ENCODE results near the gene RPS3. TPM values are rescaled to one million over a fixed set of nuclear protein-coding genes. Genes with fewer than 3 reads are reported as not detected.

The RPS3 gene
- total RNA-seq, 1 experiment from 2014 or later = 3,765 TPM

- Histone ChIP-seq H4K8ac (replicated peaks; ENCODE audit: insufficient read length, low read depth, low read length) (no peak overlapping the region), H4K91ac (ENCODE audit: insufficient read length, low read depth, low read length) (no peak overlapping the region), H3K9ac (ENCODE audit: extremely low read depth, insufficient read length, low read length) (no peak overlapping the region), H3K18ac (ENCODE audit: insufficient read length, low read depth, low read length) (no peak overlapping the region), H4K20me1 (ENCODE audit: control insufficient read depth, insufficient read depth, insufficient read length) (no peaks in the 10 kb centered on the region), H3K4me1 (ENCODE audit: insufficient read depth, low read length) (no peaks in the 10 kb centered on the region; the same call in 1 of the 2 replicates), H3K79me2 (ENCODE audit: insufficient read depth, low read length) (no peaks in the 10 kb centered on the region), H3K23me2 (ENCODE audit: insufficient read length, low read depth, low read length, poor library complexity, severe bottlenecking) (no peaks in the 10 kb centered on the region), H2BK15ac (ENCODE audit: low read depth, low read length) (no peak overlapping the region), H3K4me2 (ENCODE audit: insufficient read depth, insufficient read length, low read length) (no peak overlapping the region), H3K27me3 (ENCODE audit: insufficient read depth, low read length) (no peaks in the 10 kb centered on the region), H3K79me1 (ENCODE audit: insufficient read depth, low read depth, low read length, poor library complexity, severe bottlenecking) (no peaks in the 10 kb centered on the region), H3K9me3 (ENCODE audit: control insufficient read depth, low read depth, low read length) (no peaks in the 10 kb centered on the region), H2BK12ac (ENCODE audit: insufficient read length, low read depth, low read length) (no peak overlapping the region), H3K23ac (ENCODE audit: insufficient read length, low read depth, low read length) (no peak overlapping the region), H3K14ac (ENCODE audit: insufficient read depth, low read length) (no peak overlapping the region), H4K5ac (ENCODE audit: insufficient read length, low read depth, low read length) (no peak overlapping the region), H2AK5ac (ENCODE audit: insufficient read length, low read length) (no peak overlapping the region), H3K4ac (ENCODE audit: low read depth, low read length) (no peak overlapping the region), H2AFZ (ENCODE audit: low read length) (no peak overlapping the region), H3K27ac (ENCODE audit: insufficient read length, low read depth, low read length) (no peak overlapping the region), H3K56ac (ENCODE audit: insufficient read length, low read depth, low read length) (no peak overlapping the region), H3T11ph (ENCODE audit: low read length) (no peak overlapping the region), H2BK20ac (ENCODE audit: low read depth, low read length, poor library complexity, severe bottlenecking) (no peak overlapping the region), H2BK120ac (ENCODE audit: low read depth, low read length, poor library complexity, severe bottlenecking) (no peak overlapping the region), H2BK5ac (ENCODE audit: insufficient read length, low read length) (no peak overlapping the region)
- DNase-seq = peak; percentile 83
- Mint-ChIP-seq H3K27ac (peak overlapping the region in 2 of 3 experiments; percentile 45 to 48; a peak in 2 of 7 replicates), H3K4me3 (peak overlapping the region in 1 of 2 experiments; percentile 25; a peak in 1 of 5 replicates), H3K27me3 (ENCODE audit: low read depth) (no peaks in the 10 kb centered on the region), H3K4me1 (peaks cover 9 to 13% of the 10 kb centered on the region in 2 experiments), H3K36me3 (ENCODE audit: insufficient read depth in 1 of 3, low read depth in 3 of 3) (no peaks in the 10 kb centered on the region), H3K9me3 (no peaks in the 10 kb centered on the region)
- TF ChIP-seq CTCF (conservative IDR thresholded peaks at IDR 0.05) = no peak
- WGBS (ENCODE audit: extremely low coverage, insufficient read length, low lambda C conversion rate) = no CpG with 5 or more reads among the region's 3 CpGs
These were observed 16.1 kb upstream of the RPS3 start for GRCh38 chr11:75383246-75383645.
